Thymus (tissue), 11 donors: ENCODE data around the gene IGBP1. TPM values are rescaled to one million over a fixed set of nuclear protein-coding genes. Genes with fewer than 3 reads are reported as not detected.

Experiments used
- DNase-seq, 9 donors: peaks; one replicate each; pipeline ENCODE4 v3.0.0-alpha.2; 2013; ENCODE audit warnings: low spot score in 9 of 9, low read depth in 6 of 9, missing footprints in 1 of 9
- H3K27ac ChIP-seq, 2 donors: one replicate each; pipeline ENCODE4 v1.5.1; 2013; ENCODE audit warnings: control low read depth in 1 of 2, low read depth in 1 of 2, low read length in 1 of 2, mild to moderate bottlenecking in 1 of 2, moderate library complexity in 1 of 2
- H3K27me3 ChIP-seq, 2 donors: one replicate each; pipeline ENCODE4 v1.5.1; 2013; ENCODE audit warnings: low read length in 1 of 2; ENCODE audit not compliant: control insufficient read depth in 2 of 2, insufficient read depth in 1 of 2
- H3K36me3 ChIP-seq, 2 donors: one replicate each; pipeline ENCODE4 v1.5.1; 2013; ENCODE audit warnings: low read length in 1 of 2, mild to moderate bottlenecking in 1 of 2, moderate library complexity in 1 of 2; ENCODE audit not compliant: control insufficient read depth in 2 of 2, insufficient read depth in 2 of 2
- H3K4me1 ChIP-seq, 2 donors: one replicate each; pipeline ENCODE4 v1.5.1; 2013; ENCODE audit warnings: low read length in 2 of 2; ENCODE audit not compliant: control insufficient read depth in 2 of 2, insufficient read depth in 2 of 2
- H3K4me3 ChIP-seq, 2 donors: one replicate each; pipeline ENCODE4 v1.5.1; 2013; ENCODE audit warnings: low read length in 2 of 2, control low read depth in 1 of 2, mild to moderate bottlenecking in 1 of 2
- H3K9me3 ChIP-seq, 2 donors: one replicate each; pipeline ENCODE4 v1.5.1; 2013; ENCODE audit warnings: low read length in 1 of 2, mild to moderate bottlenecking in 1 of 2; ENCODE audit not compliant: control insufficient read depth in 2 of 2, insufficient read depth in 1 of 2
- WGBS: extraction: QIAGEN DNeasy Blood & Tissue Kit; methylation state at CpG from one replicate; pipeline ENCODE4 v1.1.7; 2013; 5-methylcytosine and 5-hydroxymethylcytosine counted together
- polyA plus RNA-seq: library from polyadenylated mRNA; stranded (reverse); fragments of 200-250 nt; gene quantifications from one replicate; pipeline ENCODE4 v1.2.3, GENCODE V29; 2013
- total RNA-seq: library from RNA; stranded (reverse); fragments of 120-200 nt; gene quantifications from one replicate; pipeline ENCODE4 v1.2.4, GENCODE V29; 2013
- donor health status: healthy.

The IGBP1 gene
- total and polyA plus RNA-seq, 2 donors, result 75.0 to 99.0 TPM

- DNase-seq, result peak in 1 of 9 donors; percentile 0
- Histone ChIP-seq H3K36me3 (peaks cover 0 to 10% of the 10 kb centered on the region in 2 donors), H3K9me3 (no peaks in the 10 kb centered on the region), H3K4me1 (peaks cover 6 to 8% of the 10 kb centered on the region in 2 donors), H3K4me3 (peak overlapping the region; percentile 71 to 74), H3K27me3 (no peaks in the 10 kb centered on the region), H3K27ac (peak overlapping the region; percentile 90 to 98)
- 11% methylated on average over 12 of the region's 12 CpGs for WGBS
Observed at GRCh38 chrX:70134116-70134477, 850 bp downstream of the IGBP1 start.

- DNase-seq, result no peak
- Histone ChIP-seq H3K27me3 (no peaks in the 10 kb centered on the region), H3K9me3 (no peaks in the 10 kb centered on the region), H3K36me3 (peaks cover 3 to 14% of the 10 kb centered on the region in 2 donors), H3K4me1 (peaks cover 6 to 8% of the 10 kb centered on the region in 2 donors), H3K4me3 (no peak overlapping the region), H3K27ac (no peak overlapping the region)
- WGBS, result 97% methylated on average over 2 of the region's 2 CpGs
Observed at GRCh38 chrX:70138622-70139021, 5.4 kb downstream of the IGBP1 start.

DNA sequence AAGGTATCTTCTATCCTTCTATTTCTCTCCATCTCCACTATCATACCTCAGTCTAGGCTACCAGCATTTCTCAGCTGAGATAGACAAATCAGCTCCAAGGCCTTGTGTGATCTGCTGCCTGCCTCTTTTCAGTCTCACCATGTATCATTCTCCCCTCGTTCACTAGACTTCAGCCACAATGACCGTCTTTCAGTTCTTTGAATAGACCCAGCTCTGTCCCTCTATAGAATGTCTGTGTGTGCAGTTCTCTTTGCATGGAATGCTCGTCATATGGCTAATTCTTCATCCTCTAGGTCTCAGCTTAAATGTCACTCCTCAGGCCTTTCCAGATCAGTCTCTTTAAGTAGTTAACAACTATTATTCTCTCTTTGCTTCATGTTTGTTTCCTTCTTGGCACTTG lies 6.5 kb downstream of the IGBP1 start:
- 95% methylated on average over 3 of the region's 3 CpGs for WGBS
- DNase-seq, result no peak
- H3K36me3 ChIP-seq, result peaks cover 3 to 14% of the 10 kb centered on the region in 2 donors

DNA sequence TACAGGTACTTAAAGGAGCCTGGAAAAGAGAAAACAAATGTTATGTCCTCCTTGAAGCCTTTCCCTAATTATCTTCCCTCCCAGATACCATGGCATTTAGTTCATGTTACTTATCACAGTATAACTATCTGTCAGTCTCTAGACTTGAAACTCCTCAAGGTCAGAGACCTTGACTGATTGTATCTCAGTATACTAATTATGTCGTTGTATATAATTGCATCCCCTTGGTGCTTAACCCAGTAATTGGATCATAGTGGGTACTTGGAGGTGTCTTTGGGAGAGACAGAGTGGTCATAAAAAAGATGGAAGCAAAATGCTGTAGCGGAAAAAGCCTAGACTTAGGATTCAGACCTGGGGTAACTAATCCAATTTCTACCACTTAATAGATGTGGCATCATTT lies 8.1 kb downstream of the IGBP1 start:
- H3K36me3 ChIP-seq, result peaks cover 3 to 6% of the 10 kb centered on the region in 2 donors
- DNase-seq, result no peak
- WGBS, result 98% methylated on average over 2 of the region's 2 CpGs
- no peak overlapping the region for H3K27ac ChIP-seq
- H3K9me3 ChIP-seq, result no peaks in the 10 kb centered on the region
- no peaks in the 10 kb centered on the region for H3K27me3 ChIP-seq
- no peak overlapping the region for H3K4me3 ChIP-seq
- no peaks in the 10 kb centered on the region for H3K4me1 ChIP-seq

More for the DNA sequence above, 6.5 kb downstream of the IGBP1 start:
- peaks cover 1 to 4% of the 10 kb centered on the region in 2 donors for H3K4me1 ChIP-seq
- no peak overlapping the region for H3K27ac ChIP-seq
- no peak overlapping the region for H3K4me3 ChIP-seq
- H3K9me3 ChIP-seq, result no peaks in the 10 kb centered on the region
- H3K27me3 ChIP-seq, result no peaks in the 10 kb centered on the region

DNA sequence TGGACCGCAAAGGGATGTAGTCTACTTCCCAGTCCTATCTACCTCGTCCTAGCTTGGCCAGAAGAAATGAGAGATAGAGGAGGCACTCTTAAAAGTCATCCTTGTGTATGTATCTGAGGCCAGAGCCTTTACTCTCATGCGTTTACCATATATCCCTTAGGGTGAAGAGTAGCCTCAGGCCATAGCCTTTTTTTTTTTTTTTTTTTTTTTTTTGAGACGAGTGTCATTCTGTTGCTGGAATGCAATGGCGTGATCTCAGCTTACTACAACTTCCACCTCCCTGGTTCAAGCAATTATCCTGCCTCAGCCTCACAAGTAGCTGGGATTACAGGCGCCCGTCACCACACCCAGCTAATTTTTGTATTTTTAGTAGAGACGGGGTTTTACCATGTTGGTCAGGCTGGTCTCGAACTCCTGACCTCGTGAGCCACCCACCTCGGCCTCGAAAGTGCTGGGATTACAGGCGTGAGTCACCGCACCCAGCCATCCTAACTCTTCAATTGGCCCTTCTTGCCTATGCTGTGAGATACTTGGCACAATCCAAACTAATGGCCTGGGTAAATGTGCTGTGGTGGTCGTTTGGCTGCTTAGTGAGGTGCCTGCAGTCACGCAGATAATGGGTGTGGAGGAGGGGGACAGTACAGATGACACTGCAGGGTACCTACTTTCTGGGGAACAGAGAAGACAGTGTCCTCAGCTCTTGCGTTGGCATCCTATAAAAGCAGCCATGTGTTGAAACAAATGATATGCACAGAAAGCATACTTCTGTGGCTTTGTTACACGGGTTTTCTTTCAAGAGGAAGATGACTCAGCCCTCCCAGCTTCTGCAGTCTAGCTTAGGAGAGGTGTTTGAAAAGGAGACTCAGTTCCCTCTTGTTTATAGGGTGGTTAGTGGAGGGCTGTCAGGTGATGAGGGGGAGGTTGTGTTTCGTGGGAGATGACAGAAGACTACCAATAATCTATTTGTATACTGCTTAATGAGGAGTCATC lies 33.6 kb downstream of the IGBP1 start:
- H3K4me3 ChIP-seq, result no peak overlapping the region
- no peak for DNase-seq
- no peak overlapping the region for H3K27ac ChIP-seq
- peaks cover 0 to 16% of the 10 kb centered on the region in 2 donors for H3K36me3 ChIP-seq
- 97% methylated on average over 19 of the region's 19 CpGs for WGBS
- no peaks in the 10 kb centered on the region for H3K9me3 ChIP-seq
- no peaks in the 10 kb centered on the region for H3K27me3 ChIP-seq
- no peaks in the 10 kb centered on the region for H3K4me1 ChIP-seq

DNA sequence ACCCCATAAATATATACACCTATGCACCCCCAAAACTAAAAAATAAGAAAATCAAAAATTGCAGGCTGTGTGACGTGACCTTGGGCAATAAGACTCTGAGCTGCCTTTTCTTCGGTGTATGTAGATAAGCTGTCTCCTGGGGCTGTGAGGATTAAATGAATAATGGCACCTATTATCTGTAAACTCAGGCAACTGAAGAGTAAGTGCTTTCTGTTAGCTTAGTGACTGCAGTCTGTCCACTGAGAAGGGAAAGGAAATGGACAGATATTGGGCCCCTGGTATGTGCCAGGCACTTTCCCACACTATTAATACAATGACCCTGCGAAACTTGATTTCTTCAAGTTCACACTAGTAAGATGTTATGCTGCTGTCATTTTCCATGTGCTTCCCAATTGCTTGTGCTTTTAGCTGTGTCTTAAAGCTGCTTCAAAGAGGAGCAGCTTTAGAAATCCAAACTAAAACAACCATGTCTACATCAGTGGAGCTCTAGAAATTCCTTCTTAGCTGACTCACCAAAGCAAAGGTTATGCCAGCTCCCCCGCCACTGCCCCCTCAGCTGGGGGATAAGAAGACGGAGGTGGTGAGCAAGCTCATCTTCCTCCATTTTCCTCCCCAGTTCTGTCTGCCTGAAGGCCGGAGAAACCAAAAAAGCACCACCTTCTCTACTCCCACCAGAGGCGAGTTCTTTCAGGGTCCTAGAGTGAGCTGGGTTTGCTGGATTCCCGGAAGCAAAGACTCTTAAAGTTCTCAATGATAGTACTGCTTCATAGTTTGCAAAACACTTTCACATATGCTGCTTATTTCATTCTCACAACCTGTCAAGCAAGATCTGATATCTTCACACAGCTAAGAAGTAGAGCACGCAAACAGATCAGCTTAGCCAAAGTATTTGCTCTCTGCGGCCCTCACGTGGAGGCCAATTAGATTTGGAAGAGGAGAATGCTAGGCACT lies 35.3 kb downstream of the IGBP1 start:
- Histone ChIP-seq H3K36me3 (peaks cover 0 to 16% of the 10 kb centered on the region in 2 donors), H3K4me3 (no peak overlapping the region), H3K4me1 (no peaks in the 10 kb centered on the region), H3K9me3 (no peaks in the 10 kb centered on the region), H3K27me3 (no peaks in the 10 kb centered on the region), H3K27ac (no peak overlapping the region)
- 90% methylated on average over 11 of the region's 11 CpGs for WGBS
- peak in 3 of 9 donors; percentile 1 to 26 (median 4) for DNase-seq

GRCh38 chrX:70169281-70169680 lies 36.0 kb downstream of the IGBP1 start:
- Histone ChIP-seq H3K27ac (no peak overlapping the region), H3K4me1 (no peaks in the 10 kb centered on the region), H3K9me3 (no peaks in the 10 kb centered on the region), H3K36me3 (peaks cover 0 to 16% of the 10 kb centered on the region in 2 donors), H3K4me3 (no peak overlapping the region), H3K27me3 (no peaks in the 10 kb centered on the region)
- no peak for DNase-seq
- WGBS, result 92% methylated on average over 7 of the region's 7 CpGs

- Histone ChIP-seq H3K27ac (no peak overlapping the region), H3K4me3 (no peak overlapping the region), H3K27me3 (no peaks in the 10 kb centered on the region), H3K9me3 (no peaks in the 10 kb centered on the region), H3K36me3 (peaks cover 0 to 5% of the 10 kb centered on the region in 2 donors), H3K4me1 (no peaks in the 10 kb centered on the region)
- WGBS, result 70% methylated on average over 2 of the region's 2 CpGs
- no peak for DNase-seq
Observed at GRCh38 chrX:70171624-70172023, 38.4 kb downstream of the IGBP1 start.
